Erythroblast (primary cell): ENCODE data around the gene AKAP13.

Experiments used
- GATA1 ChIP-seq: IDR thresholded peaks from 2 replicates; pipeline ENCODE4 v1.6.1; 2011; ENCODE audit warnings: low read depth, mild to moderate bottlenecking, control low read depth, low read length, moderate library complexity
- POLR2A ChIP-seq: IDR thresholded peaks from 2 replicates; pipeline ENCODE4 v1.6.1; 2011; ENCODE audit warnings: mild to moderate bottlenecking, low read length

DNA sequence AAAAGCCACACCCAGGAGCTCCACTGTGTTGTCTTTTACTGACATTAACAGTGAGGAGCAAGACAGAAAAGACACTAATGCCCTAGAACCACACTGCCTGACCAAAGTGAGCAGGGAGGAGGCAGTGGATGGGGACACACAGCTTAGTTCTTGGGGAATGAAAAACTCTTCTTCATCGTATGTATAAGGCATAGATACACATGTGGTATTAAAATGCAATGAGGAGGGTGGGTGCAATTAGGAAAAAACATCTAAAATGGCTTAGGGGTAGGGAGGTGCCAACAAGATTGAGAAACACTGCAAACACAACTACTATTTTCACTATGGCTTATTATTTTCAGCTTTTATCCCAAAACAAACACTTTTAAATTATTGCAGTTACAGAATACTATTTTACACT is 398.8 kb downstream of the AKAP13 start:
- TF ChIP-seq POLR2A: no peak
- TF ChIP-seq GATA1: no peak
